HG03175 (cell line): Measurements from ENCODE around the gene MOCS3.

Experiments
- ATAC-seq: cut with Tn5 transposase; IDR thresholded peaks from one replicate; pipeline ENCODE4 v1.9.1; 2021; ENCODE audit warnings: mild to moderate bottlenecking, moderate library complexity; ENCODE audit not compliant: unreplicated experiment

The MOCS3 gene

DNA sequence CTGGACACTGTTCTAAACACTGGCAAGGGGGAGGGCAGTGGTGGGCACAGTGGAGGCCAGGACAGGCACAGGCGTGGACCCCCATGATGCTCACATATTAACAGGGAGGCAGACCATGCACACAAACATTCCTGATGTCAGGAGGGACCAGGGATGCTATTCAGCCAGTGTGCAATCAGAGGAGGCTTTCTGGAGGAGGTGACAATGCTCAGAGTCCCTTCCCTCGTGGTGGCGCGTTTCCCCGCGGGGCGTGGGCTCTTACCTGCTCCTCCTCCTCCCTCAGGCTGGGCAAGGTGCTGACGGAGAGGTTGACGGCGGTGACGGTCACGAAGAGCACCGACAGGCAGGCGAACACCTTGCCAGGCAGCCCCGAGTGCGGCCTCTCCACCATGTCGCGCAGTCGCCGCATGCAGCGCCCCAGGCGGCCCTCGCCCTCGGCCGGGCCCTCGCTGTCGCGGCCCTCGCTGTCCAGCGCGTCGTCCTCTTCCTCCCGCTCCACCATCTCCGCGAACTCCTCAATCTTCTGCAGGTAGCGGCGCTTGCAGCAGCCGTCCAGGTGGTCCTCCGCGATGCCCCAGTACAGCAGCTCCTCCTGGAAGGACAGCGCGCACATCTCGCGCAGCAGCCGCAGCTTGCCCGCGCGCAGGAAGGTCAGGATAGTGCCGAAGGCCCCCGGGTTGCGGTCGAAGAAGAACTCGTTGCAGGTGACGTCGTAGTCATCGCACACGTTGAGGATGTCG is 50.9 kb downstream of the MOCS3 start:
- no peak for ATAC-seq

DNA sequence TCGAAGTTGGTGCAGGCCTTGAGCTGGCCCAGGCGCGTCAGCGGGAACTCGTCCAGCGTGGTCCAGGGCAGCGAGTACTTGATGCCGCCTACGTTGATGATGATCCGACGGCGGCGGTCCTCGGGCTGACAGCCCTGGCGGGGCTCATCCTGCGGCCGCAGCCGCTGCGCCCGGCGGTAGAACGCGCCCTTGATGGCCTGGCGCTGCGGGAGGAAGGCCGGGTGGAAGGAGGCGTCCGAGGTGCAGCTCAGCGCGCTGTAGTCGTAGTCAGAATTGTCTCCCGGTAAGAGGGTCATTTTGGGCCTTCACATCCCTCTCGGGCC is 51.4 kb downstream of the MOCS3 start:
- no peak for ATAC-seq

DNA sequence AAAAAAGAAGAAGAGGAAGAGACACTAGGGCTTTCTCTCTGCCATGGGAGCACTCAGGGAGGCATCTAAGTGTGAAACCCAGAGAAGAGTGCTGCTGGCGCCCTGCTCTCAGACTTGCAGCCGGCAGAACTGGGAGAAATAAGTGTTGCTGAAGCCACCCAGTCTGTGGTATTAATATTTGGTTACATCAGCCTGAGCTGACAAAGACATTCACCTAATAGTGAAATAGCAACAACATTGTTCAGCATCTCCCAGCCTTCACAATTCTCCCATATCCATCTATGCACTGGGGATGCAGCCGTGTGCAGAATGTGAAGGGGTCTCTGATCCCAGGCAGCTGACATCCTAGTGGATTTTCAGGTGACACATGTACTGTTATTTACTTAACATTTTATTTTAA is 52.3 kb downstream of the MOCS3 start:
- no peak for ATAC-seq

DNA sequence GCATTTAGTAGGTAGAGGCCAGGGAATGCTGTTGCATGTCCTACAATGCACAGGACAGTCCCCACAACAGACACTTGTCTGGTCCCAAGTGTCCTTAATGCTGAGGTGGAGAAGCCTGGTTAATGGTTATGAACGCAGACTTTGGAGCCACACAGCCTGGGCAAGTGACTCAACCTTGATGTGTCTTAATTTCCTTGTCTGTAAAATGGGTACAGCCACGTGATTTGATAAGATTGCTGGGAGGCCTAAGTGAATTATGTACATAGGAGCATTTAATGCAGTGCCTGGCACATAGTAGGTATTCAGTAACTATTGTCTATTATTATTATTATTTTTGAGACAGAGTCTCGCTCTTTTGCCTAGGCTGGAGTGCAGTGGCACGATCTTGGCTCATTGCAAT is 52.9 kb downstream of the MOCS3 start:
- ATAC-seq: no peak

DNA sequence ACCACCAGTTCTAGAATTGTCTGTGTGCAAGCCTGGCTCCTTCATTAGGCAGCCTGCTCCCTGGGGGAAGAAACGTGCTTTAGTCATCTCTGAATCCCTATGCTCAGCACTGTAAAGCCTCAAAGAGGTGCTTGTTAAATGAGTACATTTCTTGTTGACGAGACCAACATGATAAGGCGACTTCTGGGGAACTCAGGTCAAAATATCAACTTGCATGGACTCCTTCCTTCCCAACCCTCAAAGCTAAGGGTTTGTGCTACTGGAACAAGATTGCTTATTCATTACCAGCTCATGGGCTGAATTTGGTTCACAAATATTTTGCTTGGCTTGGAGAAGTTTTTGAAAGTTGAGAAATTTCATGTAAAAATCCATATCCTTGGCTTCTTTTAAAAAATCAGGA is 53.7 kb downstream of the MOCS3 start:
- ATAC-seq: no peak
